Measurements from ENCODE around the gene DYNC1I1.

DYNC1I1 gene

DNA sequence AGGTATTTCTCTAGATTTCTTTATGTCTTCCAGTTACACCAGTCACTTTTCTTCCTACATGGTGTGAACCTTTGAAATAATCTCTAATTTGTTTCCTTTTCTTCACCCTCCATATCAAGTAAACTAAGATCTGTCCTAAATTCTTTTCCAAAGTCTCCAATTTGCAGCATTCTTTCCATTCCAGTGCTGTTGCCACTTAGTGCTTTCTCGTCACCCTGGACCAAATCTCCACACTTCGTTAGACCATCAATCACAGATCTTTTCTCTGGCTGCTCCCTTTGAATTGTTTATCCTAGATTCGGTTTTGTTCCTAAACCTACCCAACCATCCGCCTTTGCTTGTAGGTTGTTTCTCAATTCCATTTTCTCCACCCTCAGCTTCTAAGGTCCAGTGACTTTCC is 74.7 kb downstream of the DYNC1I1 start:
- Histone ChIP-seq H3K27ac (no peak overlapping the region), H3K79me2 (ENCODE audit: insufficient read depth, low read depth) (no peaks in the 10 kb centered on the region), H3K4me2 (no peak overlapping the region; the same call in 1 of the 2 replicates), H4K20me1 (ENCODE audit: insufficient read depth) (no peaks in the 10 kb centered on the region), H3K27me3 (ENCODE audit: insufficient read depth, low read depth) (no peaks in the 10 kb centered on the region), H2AFZ (ENCODE audit: low read depth) (no peak overlapping the region), H3K36me3 (ENCODE audit: insufficient read depth) (no peaks in the 10 kb centered on the region), H3K4me3 (IDR thresholded peaks at IDR 0.05; ENCODE audit: insufficient read depth, low read depth, low read length) (no peak overlapping the region), H3K4me1 (ENCODE audit: low read depth, poor library complexity, severe bottlenecking) (peaks cover 54% of the 10 kb centered on the region), H3K9ac (no peak overlapping the region)
- TF ChIP-seq, protein P1, sequence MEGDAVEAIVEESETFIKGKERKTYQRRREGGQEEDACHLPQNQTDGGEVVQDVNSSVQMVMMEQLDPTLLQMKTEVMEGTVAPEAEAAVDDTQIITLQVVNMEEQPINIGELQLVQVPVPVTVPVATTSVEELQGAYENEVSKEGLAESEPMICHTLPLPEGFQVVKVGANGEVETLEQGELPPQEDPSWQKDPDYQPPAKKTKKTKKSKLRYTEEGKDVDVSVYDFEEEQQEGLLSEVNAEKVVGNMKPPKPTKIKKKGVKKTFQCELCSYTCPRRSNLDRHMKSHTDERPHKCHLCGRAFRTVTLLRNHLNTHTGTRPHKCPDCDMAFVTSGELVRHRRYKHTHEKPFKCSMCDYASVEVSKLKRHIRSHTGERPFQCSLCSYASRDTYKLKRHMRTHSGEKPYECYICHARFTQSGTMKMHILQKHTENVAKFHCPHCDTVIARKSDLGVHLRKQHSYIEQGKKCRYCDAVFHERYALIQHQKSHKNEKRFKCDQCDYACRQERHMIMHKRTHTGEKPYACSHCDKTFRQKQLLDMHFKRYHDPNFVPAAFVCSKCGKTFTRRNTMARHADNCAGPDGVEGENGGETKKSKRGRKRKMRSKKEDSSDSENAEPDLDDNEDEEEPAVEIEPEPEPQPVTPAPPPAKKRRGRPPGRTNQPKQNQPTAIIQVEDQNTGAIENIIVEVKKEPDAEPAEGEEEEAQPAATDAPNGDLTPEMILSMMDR (conservative IDR thresholded peaks at IDR 0.05; ENCODE audit: low read depth, low read length) = no peak

DNA sequence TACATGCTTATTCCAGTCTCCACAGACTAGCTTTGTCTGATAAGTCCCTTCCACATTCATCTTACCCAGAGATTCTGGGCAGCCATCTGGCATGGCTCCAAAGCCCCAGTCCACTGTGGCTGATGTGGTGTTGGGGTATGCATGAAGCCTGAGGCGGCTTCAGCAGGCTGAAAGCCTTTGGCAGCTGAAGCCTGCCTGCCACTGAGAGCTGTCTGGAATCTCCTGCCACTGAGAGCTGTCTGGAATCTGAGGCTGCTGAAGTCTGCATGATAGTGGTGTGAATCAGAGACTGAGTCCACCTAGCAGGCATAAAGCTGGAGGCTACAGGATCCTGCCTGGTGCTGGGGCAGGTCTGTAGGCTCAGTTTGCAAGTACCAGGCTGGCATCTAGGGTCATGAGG is 87.1 kb downstream of the DYNC1I1 start:
- no peak overlapping the region for H3K27ac ChIP-seq
- H3K79me2 ChIP-seq (ENCODE audit: insufficient read depth, low read depth) = no peaks in the 10 kb centered on the region

DNA sequence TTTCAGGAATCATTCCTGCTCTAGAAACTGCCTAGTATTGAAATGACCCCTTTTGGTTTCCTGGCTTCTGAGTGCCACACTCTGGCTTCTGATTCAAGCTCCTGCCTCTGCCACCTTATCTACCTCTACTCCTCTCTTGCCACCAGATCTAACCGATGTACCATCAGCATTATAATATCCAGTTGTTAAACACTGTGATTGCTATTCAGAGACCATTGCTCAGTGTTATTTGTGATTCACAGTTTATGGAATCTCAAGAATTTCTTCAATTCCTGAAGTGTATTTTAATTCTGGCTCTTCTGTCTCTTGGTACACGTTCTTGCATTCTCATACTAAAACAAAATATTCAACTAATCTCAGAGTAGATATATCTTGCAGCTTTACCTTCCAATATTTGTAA is 88.7 kb downstream of the DYNC1I1 start:
- Histone ChIP-seq H3K9ac (no peak overlapping the region), H3K4me1 (ENCODE audit: low read depth, poor library complexity, severe bottlenecking) (peaks cover 52% of the 10 kb centered on the region), H3K27me3 (ENCODE audit: insufficient read depth, low read depth) (no peaks in the 10 kb centered on the region), H3K36me3 (ENCODE audit: insufficient read depth) (no peaks in the 10 kb centered on the region), H3K27ac (no peak overlapping the region), H3K4me2 (no peak overlapping the region), H3K79me2 (ENCODE audit: insufficient read depth, low read depth) (no peaks in the 10 kb centered on the region), H2AFZ (ENCODE audit: low read depth) (no peak overlapping the region), H4K20me1 (ENCODE audit: insufficient read depth) (no peaks in the 10 kb centered on the region), H3K4me3 (IDR thresholded peaks at IDR 0.05; ENCODE audit: insufficient read depth, low read depth, low read length) (no peak overlapping the region)
- TF ChIP-seq, protein P1 (conservative IDR thresholded peaks at IDR 0.05; ENCODE audit: low read depth, low read length) = no peak

More for the DNA sequence above, 87.1 kb downstream of the DYNC1I1 start:
- H3K4me2 ChIP-seq = no peak overlapping the region
- peaks cover 36% of the 10 kb centered on the region for H3K4me1 ChIP-seq (ENCODE audit: low read depth, poor library complexity, severe bottlenecking)
- TF ChIP-seq, protein P1 (conservative IDR thresholded peaks at IDR 0.05; ENCODE audit: low read depth, low read length) = no peak
- no peaks in the 10 kb centered on the region for H4K20me1 ChIP-seq (ENCODE audit: insufficient read depth)
- H3K36me3 ChIP-seq (ENCODE audit: insufficient read depth) = no peaks in the 10 kb centered on the region
- no peak overlapping the region for H2AFZ ChIP-seq (ENCODE audit: low read depth)
- H3K9ac ChIP-seq = no peak overlapping the region
- H3K27me3 ChIP-seq (ENCODE audit: insufficient read depth, low read depth) = no peaks in the 10 kb centered on the region
- no peak overlapping the region for H3K4me3 ChIP-seq (IDR thresholded peaks at IDR 0.05; ENCODE audit: insufficient read depth, low read depth, low read length)

DNA sequence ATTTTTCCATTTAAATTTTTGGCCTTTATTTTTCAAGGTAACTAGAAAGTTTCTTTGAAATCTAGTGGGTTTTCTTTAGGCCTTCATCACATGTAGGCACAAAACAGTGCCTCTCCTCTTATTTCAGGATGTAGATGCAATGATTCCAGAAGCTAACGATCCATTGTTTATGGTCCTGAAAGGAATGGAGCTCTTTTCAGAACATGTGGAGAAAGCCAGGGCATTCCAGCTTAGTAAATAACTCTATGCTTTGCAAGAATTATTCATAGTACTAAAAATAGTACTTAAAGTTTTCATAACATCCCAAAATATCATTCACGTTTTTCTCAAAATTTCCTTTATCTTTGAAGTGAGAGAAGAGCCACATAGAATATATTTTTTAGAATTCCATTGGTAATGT is 91.3 kb downstream of the DYNC1I1 start:
- H2AFZ ChIP-seq (ENCODE audit: low read depth) = no peak overlapping the region
- H3K4me2 ChIP-seq = no peak overlapping the region
- TF ChIP-seq, protein P1 (conservative IDR thresholded peaks at IDR 0.05; ENCODE audit: low read depth, low read length) = no peak
- H3K4me3 ChIP-seq (IDR thresholded peaks at IDR 0.05; ENCODE audit: insufficient read depth, low read depth, low read length) = no peak overlapping the region
- H3K79me2 ChIP-seq (ENCODE audit: insufficient read depth, low read depth) = no peaks in the 10 kb centered on the region
- H3K4me1 ChIP-seq (ENCODE audit: low read depth, poor library complexity, severe bottlenecking) = peaks cover 67% of the 10 kb centered on the region
- H3K9ac ChIP-seq = no peak overlapping the region
- H3K27ac ChIP-seq = no peak overlapping the region
- H4K20me1 ChIP-seq (ENCODE audit: insufficient read depth) = no peaks in the 10 kb centered on the region
- no peaks in the 10 kb centered on the region for H3K36me3 ChIP-seq (ENCODE audit: insufficient read depth)
- no peaks in the 10 kb centered on the region for H3K27me3 ChIP-seq (ENCODE audit: insufficient read depth, low read depth)

Data from KMS-11 (cell line).